Measurements from ENCODE around the gene ITGA7. TPM values are rescaled to one million over a fixed set of nuclear protein-coding genes. Genes with fewer than 3 reads are reported as not detected.

The ITGA7 gene
- total RNA-seq, 2 donors from 2014 or later, result 285 to 317 TPM

DNA sequence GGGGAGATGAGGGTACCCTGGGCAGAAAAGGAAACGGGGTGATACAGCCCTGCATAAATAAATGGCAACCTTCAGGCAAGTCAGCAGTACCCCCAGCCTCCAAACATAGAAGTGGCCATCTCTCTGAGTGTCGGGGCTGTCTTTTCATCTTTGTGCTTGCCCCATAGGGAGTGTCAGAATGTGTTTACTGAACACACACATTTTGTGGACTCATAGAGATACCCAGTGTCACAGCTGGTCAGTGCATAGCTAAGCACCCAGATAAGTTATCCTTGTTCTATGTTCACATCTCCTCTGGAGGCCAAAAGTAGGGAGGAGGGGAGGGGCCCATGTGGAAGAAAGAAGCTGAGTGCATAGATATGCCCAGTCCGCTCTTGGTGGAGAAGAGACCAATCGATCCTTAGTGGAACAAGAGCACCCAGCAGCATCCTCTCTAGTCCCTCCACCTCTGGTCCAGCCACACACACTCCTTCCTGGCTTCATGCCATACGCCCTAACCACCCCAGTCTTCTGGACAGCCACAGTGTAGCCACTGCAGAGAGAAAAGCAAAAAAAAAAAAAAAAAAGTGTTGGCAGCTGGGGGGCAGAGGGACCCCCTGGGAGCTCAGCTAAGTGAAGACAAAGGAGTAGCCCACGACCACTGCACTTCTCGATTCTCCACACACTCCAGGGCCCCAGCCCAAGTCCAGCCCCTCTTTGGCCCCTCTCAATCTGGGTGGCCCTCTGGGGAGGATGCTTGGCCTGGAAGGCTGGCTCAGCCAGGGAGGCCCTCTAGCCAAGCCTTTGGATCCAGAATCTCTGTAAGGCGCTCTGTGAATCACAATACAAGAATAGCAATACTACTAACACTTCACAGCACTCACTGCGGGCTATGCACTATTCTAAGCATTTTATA lies 2.6 kb downstream of the ITGA7 start:
- TF ChIP-seq, protein P1, sequence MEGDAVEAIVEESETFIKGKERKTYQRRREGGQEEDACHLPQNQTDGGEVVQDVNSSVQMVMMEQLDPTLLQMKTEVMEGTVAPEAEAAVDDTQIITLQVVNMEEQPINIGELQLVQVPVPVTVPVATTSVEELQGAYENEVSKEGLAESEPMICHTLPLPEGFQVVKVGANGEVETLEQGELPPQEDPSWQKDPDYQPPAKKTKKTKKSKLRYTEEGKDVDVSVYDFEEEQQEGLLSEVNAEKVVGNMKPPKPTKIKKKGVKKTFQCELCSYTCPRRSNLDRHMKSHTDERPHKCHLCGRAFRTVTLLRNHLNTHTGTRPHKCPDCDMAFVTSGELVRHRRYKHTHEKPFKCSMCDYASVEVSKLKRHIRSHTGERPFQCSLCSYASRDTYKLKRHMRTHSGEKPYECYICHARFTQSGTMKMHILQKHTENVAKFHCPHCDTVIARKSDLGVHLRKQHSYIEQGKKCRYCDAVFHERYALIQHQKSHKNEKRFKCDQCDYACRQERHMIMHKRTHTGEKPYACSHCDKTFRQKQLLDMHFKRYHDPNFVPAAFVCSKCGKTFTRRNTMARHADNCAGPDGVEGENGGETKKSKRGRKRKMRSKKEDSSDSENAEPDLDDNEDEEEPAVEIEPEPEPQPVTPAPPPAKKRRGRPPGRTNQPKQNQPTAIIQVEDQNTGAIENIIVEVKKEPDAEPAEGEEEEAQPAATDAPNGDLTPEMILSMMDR (IDR thresholded peaks at IDR 0.05), result no peak
- H3K27me3 ChIP-seq (replicated peaks; ENCODE audit: insufficient read depth), result no peaks in the 10 kb centered on the region
- H3K4me1 ChIP-seq (ENCODE audit: control insufficient read depth in 1 of 2, low read depth in 2 of 2), result peaks cover 26 to 57% of the 10 kb centered on the region in 2 donors
- ATAC-seq (ENCODE audit: insufficient number of reproducible peaks, low FRiP score, low read depth), result no peak
- H3K9me3 ChIP-seq, result no peaks in the 10 kb centered on the region
- peak overlapping the region; percentile 90 to 92 for H3K27ac ChIP-seq
- no peak for DNase-seq (ENCODE audit: low spot score)
- H3K4me3 ChIP-seq, result peak overlapping the region; percentile 90
- no peaks in the 10 kb centered on the region for H3K36me3 ChIP-seq

DNA sequence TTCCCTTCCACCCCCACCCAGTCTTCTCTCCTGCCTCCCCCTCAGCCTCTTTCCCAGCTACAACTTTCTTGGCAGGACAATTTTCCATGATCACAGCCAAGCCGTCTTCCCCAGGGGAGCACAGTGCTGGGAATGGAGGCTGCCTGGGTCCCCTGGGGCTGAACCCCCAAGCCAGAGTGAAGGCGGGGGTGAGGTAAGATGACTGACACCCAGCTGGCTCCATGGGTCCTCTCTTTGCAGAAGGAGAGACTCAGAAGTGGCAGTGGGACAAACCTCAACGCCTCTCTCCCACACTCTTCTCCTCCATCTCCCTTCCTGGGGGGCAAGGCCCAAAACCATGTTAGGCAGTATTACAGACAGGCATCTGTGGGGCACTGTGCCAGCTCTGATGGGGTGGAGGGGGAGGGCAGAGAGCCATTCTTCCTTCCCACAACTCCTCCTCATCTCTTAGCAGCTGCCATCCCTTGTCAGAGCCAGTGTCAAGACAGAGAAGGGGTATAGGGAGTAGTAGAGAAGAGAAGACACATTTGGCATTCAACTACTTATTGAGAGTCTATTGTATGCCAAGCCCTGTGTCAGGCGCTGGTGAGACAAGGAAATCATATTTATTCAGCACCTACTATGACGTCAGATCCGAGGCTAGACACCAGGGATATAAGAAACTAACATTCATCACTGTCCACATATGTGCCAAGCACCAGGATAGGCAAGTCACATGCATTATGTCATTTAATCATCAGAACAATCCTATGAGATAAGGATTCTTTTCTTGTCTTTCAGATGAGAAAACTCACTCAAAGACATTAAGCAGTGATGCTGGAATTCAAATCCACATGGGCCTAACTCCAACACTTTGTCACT lies 3.6 kb downstream of the ITGA7 start:
- H3K9me3 ChIP-seq, result no peaks in the 10 kb centered on the region
- ATAC-seq (ENCODE audit: insufficient number of reproducible peaks, low FRiP score, low read depth) (no peak), DNase-seq (ENCODE audit: low spot score) (no peak)
- TF ChIP-seq, protein P1 (IDR thresholded peaks at IDR 0.05), result no peak
- peaks cover 4% of the 10 kb centered on the region for H3K36me3 ChIP-seq
- H3K4me1 ChIP-seq (ENCODE audit: control insufficient read depth in 1 of 2, low read depth in 2 of 2), result peaks cover 22 to 51% of the 10 kb centered on the region in 2 donors
- peak overlapping the region; percentile 90 to 92 for H3K27ac ChIP-seq
- H3K27me3 ChIP-seq (replicated peaks; ENCODE audit: insufficient read depth), result no peaks in the 10 kb centered on the region
- H3K4me3 ChIP-seq, result peak overlapping the region; percentile 90

DNA sequence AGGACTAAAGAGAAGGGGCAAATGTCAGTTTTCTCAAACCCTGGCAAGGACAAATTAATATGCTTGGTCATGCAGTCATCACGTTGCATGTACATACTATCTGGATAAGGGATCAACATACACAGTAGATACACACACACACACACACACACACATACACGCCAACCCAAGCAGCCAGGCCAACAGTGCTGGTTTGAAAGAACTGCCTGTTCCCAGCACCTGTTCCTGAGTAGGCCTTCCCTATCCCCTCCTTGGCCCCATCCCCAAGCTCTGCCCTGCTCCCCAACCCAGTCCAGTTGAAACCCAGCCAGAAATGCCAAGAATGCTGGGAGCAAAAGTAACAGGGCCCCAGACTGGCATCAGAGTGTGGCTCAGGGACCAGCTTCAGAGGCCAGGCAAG lies 4.4 kb downstream of the ITGA7 start:
- H3K4me1 ChIP-seq (ENCODE audit: control insufficient read depth in 1 of 2, low read depth in 2 of 2), result peaks cover 15 to 43% of the 10 kb centered on the region in 2 donors
- peak overlapping the region; percentile 90 to 92 for H3K27ac ChIP-seq
- peak overlapping the region; percentile 90 for H3K4me3 ChIP-seq
- peaks cover 12% of the 10 kb centered on the region for H3K36me3 ChIP-seq
- H3K9me3 ChIP-seq, result no peaks in the 10 kb centered on the region
- ATAC-seq (ENCODE audit: insufficient number of reproducible peaks, low FRiP score, low read depth), result no peak
- no peaks in the 10 kb centered on the region for H3K27me3 ChIP-seq (replicated peaks; ENCODE audit: insufficient read depth)
- no peak for DNase-seq (ENCODE audit: low spot score)
- TF ChIP-seq, protein P1 (IDR thresholded peaks at IDR 0.05), result no peak

DNA sequence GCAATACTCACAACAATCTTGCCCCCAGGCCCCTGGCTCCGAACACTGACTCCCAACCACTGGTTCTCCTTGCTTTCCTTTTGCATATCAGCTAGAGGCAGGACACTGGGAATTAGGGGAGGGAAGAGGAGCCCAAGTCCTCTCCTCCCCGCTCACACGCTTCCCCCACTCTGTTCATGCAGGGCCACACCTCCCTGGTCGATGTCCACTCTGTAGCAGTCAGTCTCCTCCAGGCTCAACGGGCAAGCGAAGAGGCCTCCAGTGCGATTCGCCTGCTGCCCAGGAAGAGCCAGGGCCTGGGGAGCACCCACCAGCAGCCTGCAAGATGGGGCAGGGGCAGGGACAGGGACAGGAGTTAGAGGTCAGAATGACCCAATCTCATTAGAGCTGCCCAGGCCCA lies 4.8 kb downstream of the ITGA7 start:
- Histone ChIP-seq H3K36me3 (peaks cover 15% of the 10 kb centered on the region), H3K27me3 (replicated peaks; ENCODE audit: insufficient read depth) (no peaks in the 10 kb centered on the region), H3K9me3 (no peaks in the 10 kb centered on the region), H3K4me3 (peak overlapping the region; percentile 90), H3K4me1 (ENCODE audit: control insufficient read depth in 1 of 2, low read depth in 2 of 2) (peaks cover 14 to 40% of the 10 kb centered on the region in 2 donors), H3K27ac (peak overlapping the region; percentile 90 to 92)
- TF ChIP-seq, protein P1 (IDR thresholded peaks at IDR 0.05), result no peak
- ATAC-seq (ENCODE audit: insufficient number of reproducible peaks, low FRiP score, low read depth) (no peak), DNase-seq (ENCODE audit: low spot score) (no peak)

Data from thoracic aorta (tissue), 2 donors.